Cardiac muscle cell (in vitro differentiated cells and primary cell): Measurements from ENCODE around the gene RORB. TPM values are rescaled to one million over a fixed set of nuclear protein-coding genes. Genes with fewer than 3 reads are reported as not detected.

Source experiments
- DNase-seq, 2 donors: peaks; one replicate each; pipeline versions ENCODE4 v3.0.0 to v3.0.0-alpha.2; 2010 to 2017; ENCODE audit warnings: low read depth in 1 of 2, low spot score in 1 of 2
- H3K27ac ChIP-seq: fragments of 200-600 bp; sonication (generic); 2 replicates; pipeline ENCODE4 v1.5.1; 2016
- H3K27me3 ChIP-seq: fragments of 200-600 bp; sonication (generic); 2 replicates; pipeline ENCODE4 v1.6.0; 2016; ENCODE audit warnings: control low read depth
- H3K36me3 ChIP-seq: fragments of 200-600 bp; sonication (generic); 2 replicates; pipeline ENCODE4 v1.5.1; 2016; ENCODE audit warnings: control low read depth
- H3K4me1 ChIP-seq: fragments of 200-600 bp; sonication (generic); 2 replicates; pipeline ENCODE4 v1.8.1; 2017; ENCODE audit warnings: low read depth, mild to moderate bottlenecking, mixed run types
- H3K4me3 ChIP-seq: fragments of 200-600 bp; sonication (generic); 2 replicates; pipeline ENCODE4 v1.5.1; 2016; ENCODE audit warnings: mild to moderate bottlenecking
- H3K9me3 ChIP-seq: fragments of 200-600 bp; sonication (generic); 2 replicates; pipeline ENCODE4 v1.5.1; 2017; ENCODE audit warnings: low read depth, mild to moderate bottlenecking, control low read depth
- CTCF ChIP-seq: IDR thresholded peaks from 2 replicates; pipeline ENCODE4 v1.5.1; 2012; ENCODE audit warnings: low read depth, mild to moderate bottlenecking, low read length
- polyA plus RNA-seq: library from polyadenylated mRNA; unstranded; fragments of >200 nt; fragmentation: Nextera tagmentation; extraction: Ambion mirVana; gene quantifications from 2 replicates; pipeline ENCODE4 v1.2.1, GENCODE V29; 2016
- total RNA-seq: library from RNA; depleted of rRNA; stranded (reverse); fragments of >200 nt; gene quantifications from 2 replicates; pipeline ENCODE4 v1.2.3, GENCODE V29; 2016

The RORB gene
- total and polyA plus RNA-seq, 2 experiments from 2014 or later: 0.03 TPM; not detected in 1

- DNase-seq: peak; percentile 33 to 44
- H3K4me3 ChIP-seq: peak overlapping the region; percentile 43
- no peak for TF ChIP-seq CTCF
- H3K9me3 ChIP-seq: no peaks in the 10 kb centered on the region
- H3K36me3 ChIP-seq: no peaks in the 10 kb centered on the region
- H3K27ac ChIP-seq: no peak overlapping the region
- peaks cover 5% of the 10 kb centered on the region for H3K4me1 ChIP-seq
- H3K27me3 ChIP-seq: peaks cover 92% of the 10 kb centered on the region
Observed at GRCh38 chr9:74497748-74498620, 849 bp downstream of the RORB start.

- peak in 1 of 2 donors; percentile 1 for DNase-seq
- Histone ChIP-seq H3K36me3 (no peaks in the 10 kb centered on the region), H3K27me3 (peaks cover 96% of the 10 kb centered on the region), H3K4me1 (peaks cover 5% of the 10 kb centered on the region), H3K9me3 (no peaks in the 10 kb centered on the region), H3K4me3 (peak overlapping the region; percentile 43), H3K27ac (no peak overlapping the region)
- no peak for TF ChIP-seq CTCF
Observed at GRCh38 chr9:74498621-74499095, 1.5 kb downstream of the RORB start.

GRCh38 chr9:74499111-74499601, 2.0 kb downstream of the RORB start:
- H3K27me3 ChIP-seq: peaks cover 97% of the 10 kb centered on the region
- H3K4me3 ChIP-seq: peak overlapping the region; percentile 43
- no peak overlapping the region for H3K27ac ChIP-seq
- peak; percentile 8 to 30 for DNase-seq
- no peak for TF ChIP-seq CTCF
- no peaks in the 10 kb centered on the region for H3K36me3 ChIP-seq
- peaks cover 5% of the 10 kb centered on the region for H3K4me1 ChIP-seq
- H3K9me3 ChIP-seq: no peaks in the 10 kb centered on the region

- no peaks in the 10 kb centered on the region for H3K9me3 ChIP-seq
- no peak overlapping the region for H3K27ac ChIP-seq
- peaks cover 93% of the 10 kb centered on the region for H3K27me3 ChIP-seq
- H3K36me3 ChIP-seq: no peaks in the 10 kb centered on the region
- peaks cover 5% of the 10 kb centered on the region for H3K4me1 ChIP-seq
- TF ChIP-seq CTCF: no peak
- no peak overlapping the region for H3K4me3 ChIP-seq
- peak; percentile 16 to 20 for DNase-seq
Observed at GRCh38 chr9:74499770-74500583, 2.8 kb downstream of the RORB start.

- H3K27me3 ChIP-seq: peaks cover 88% of the 10 kb centered on the region
- peak in 1 of 2 donors; percentile 14 for DNase-seq
Observed at GRCh38 chr9:74500584-74500924, 3.4 kb downstream of the RORB start.

More at GRCh38 chr9:74500584-74500924, 3.4 kb downstream of the RORB start:
- Histone ChIP-seq H3K36me3 (no peaks in the 10 kb centered on the region), H3K27ac (no peak overlapping the region), H3K4me1 (peaks cover 5% of the 10 kb centered on the region), H3K9me3 (no peaks in the 10 kb centered on the region), H3K4me3 (no peak overlapping the region)
- TF ChIP-seq CTCF: no peak
